ENCODE results near the gene ALK.

GRCh38 chr2:29607038-29607420 is 314.4 kb downstream of the ALK start:
- TF ChIP-seq CTCF (IDR thresholded peaks at IDR 0.05), result no peak
- no peak for TF ChIP-seq POLR2AphosphoS5 (IDR thresholded peaks at IDR 0.05)
